GM06990 (cell line): ENCODE data around the gene SH3TC2.

ENCODE experiments used
- DNase-seq: peaks from one replicate; pipeline ENCODE4 v3.0.0-alpha.2; 2011; ENCODE audit not compliant: insufficient read length; ENCODE audit errors: extremely low read depth
- H3K27me3 ChIP-seq: replicated peaks from 2 replicates; pipeline ENCODE4 v1.6.0; 2011; ENCODE audit warnings: low read length; ENCODE audit not compliant: control insufficient read depth, insufficient read depth
- H3K36me3 ChIP-seq: 2 replicates; pipeline ENCODE4 v1.5.1; 2011; ENCODE audit warnings: low read length; ENCODE audit not compliant: control insufficient read depth, insufficient read depth
- H3K4me3 ChIP-seq: replicated peaks from 2 replicates; pipeline ENCODE4 v1.5.1; 2011; ENCODE audit warnings: low read depth, mild to moderate bottlenecking, control low read depth, low read length
- TF ChIP-seq, protein P1 (sequence below): IDR thresholded peaks from 2 replicates; pipeline ENCODE4 v1.5.1; 2011; ENCODE audit warnings: low read length, control low read depth, mild to moderate bottlenecking, inconsistent platforms; ENCODE audit not compliant: insufficient read depth, poor library complexity, severe bottlenecking

The SH3TC2 gene

DNA sequence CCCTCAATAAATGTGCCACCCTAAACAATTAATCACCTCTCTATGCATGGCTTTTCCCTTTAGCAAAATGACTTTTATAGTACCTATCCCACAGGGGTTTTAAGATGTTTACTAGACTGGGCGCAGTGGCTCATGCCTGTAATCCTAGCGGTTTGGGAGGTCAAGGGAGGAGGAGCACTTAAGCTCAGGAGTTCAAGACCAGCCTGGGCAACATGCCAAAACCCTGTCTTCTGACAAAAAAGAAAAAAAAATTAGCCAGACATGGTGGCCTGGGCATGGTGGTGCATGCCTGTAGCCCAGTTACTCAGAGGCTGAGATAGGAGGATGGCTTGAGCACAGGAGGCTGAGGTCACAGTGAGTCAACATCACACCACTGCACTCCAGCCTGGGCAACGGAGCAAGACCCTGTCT is 13.5 kb downstream of the SH3TC2 start:
- no peaks in the 10 kb centered on the region; the same call in 1 of the 2 replicates for H3K27me3 ChIP-seq
- DNase-seq, result no peak
- TF ChIP-seq, protein P1, sequence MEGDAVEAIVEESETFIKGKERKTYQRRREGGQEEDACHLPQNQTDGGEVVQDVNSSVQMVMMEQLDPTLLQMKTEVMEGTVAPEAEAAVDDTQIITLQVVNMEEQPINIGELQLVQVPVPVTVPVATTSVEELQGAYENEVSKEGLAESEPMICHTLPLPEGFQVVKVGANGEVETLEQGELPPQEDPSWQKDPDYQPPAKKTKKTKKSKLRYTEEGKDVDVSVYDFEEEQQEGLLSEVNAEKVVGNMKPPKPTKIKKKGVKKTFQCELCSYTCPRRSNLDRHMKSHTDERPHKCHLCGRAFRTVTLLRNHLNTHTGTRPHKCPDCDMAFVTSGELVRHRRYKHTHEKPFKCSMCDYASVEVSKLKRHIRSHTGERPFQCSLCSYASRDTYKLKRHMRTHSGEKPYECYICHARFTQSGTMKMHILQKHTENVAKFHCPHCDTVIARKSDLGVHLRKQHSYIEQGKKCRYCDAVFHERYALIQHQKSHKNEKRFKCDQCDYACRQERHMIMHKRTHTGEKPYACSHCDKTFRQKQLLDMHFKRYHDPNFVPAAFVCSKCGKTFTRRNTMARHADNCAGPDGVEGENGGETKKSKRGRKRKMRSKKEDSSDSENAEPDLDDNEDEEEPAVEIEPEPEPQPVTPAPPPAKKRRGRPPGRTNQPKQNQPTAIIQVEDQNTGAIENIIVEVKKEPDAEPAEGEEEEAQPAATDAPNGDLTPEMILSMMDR, result no peak
- no peaks in the 10 kb centered on the region for H3K36me3 ChIP-seq
- H3K4me3 ChIP-seq, result no peak overlapping the region

DNA sequence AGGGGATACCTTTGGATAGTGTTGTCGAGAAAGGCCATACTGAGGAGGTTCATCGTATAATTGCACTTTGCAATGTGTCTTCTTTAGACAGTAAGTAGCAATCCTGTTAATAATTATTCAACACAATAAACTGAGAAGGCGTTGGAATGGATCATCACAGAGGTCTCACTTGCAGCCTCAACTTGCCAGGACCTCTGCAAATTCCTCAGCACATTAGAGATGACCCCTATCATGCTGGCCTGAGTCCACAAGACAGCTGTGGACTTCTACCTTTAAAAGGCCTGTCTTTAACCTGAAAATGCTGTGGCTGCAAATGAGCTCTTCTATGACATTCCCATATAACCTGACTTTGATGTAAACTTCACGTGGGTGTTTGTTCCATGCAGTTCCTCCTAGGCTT is 14.1 kb downstream of the SH3TC2 start:
- TF ChIP-seq, protein P1, result no peak
- DNase-seq, result no peak
- Histone ChIP-seq H3K4me3 (no peak overlapping the region), H3K27me3 (no peaks in the 10 kb centered on the region; the same call in 1 of the 2 replicates), H3K36me3 (no peaks in the 10 kb centered on the region)

GRCh38 chr5:149047462-149047861 is 15.4 kb downstream of the SH3TC2 start:
- no peak for DNase-seq
- TF ChIP-seq, protein P1, result no peak
- H3K36me3 ChIP-seq, result no peaks in the 10 kb centered on the region
- no peaks in the 10 kb centered on the region; the same call in 1 of the 2 replicates for H3K27me3 ChIP-seq
- H3K4me3 ChIP-seq, result no peak overlapping the region

GRCh38 chr5:149046196-149046829 is 16.5 kb downstream of the SH3TC2 start:
- Histone ChIP-seq H3K4me3 (no peak overlapping the region), H3K27me3 (no peaks in the 10 kb centered on the region; the same call in 1 of the 2 replicates), H3K36me3 (no peaks in the 10 kb centered on the region)
- TF ChIP-seq, protein P1, result no peak
- no peak for DNase-seq

GRCh38 chr5:149045089-149045460 is 17.8 kb downstream of the SH3TC2 start:
- no peak for DNase-seq
- Histone ChIP-seq H3K4me3 (no peak overlapping the region), H3K27me3 (no peaks in the 10 kb centered on the region; the same call in 1 of the 2 replicates), H3K36me3 (no peaks in the 10 kb centered on the region)
- TF ChIP-seq, protein P1, result no peak
